Stomach smooth muscle (tissue), 2 donors: Measurements from ENCODE around the gene CCND2.

ENCODE experiments used
- H3K27ac ChIP-seq: one replicate; pipeline ENCODE4 v1.7.0; 2013; ENCODE audit warnings: mild to moderate bottlenecking, low read length, inconsistent platforms
- H3K27me3 ChIP-seq, 2 donors: one replicate each; pipeline ENCODE4 v1.7.0; 2013; ENCODE audit warnings: low read length in 2 of 2; ENCODE audit not compliant: insufficient read depth in 2 of 2, control insufficient read depth in 1 of 2
- H3K36me3 ChIP-seq, 2 donors: one replicate each; pipeline ENCODE4 v1.7.0; 2013; ENCODE audit warnings: low read length in 2 of 2; ENCODE audit not compliant: control insufficient read depth in 2 of 2, insufficient read depth in 2 of 2
- H3K4me1 ChIP-seq: one replicate; pipeline ENCODE4 v1.7.0; 2013; ENCODE audit warnings: low read length; ENCODE audit not compliant: control insufficient read depth, insufficient read depth
- H3K4me3 ChIP-seq, 2 donors: one replicate each; pipeline ENCODE4 v1.7.0; 2013; ENCODE audit warnings: low read length in 2 of 2
- H3K9ac ChIP-seq, 2 donors: one replicate each; pipeline ENCODE4 v1.7.0; 2013; ENCODE audit warnings: low read length in 2 of 2, mild to moderate bottlenecking in 1 of 2
- H3K9me3 ChIP-seq, 2 donors: one replicate each; pipeline ENCODE4 v1.7.0; 2013; ENCODE audit warnings: low read length in 2 of 2; ENCODE audit not compliant: control insufficient read depth in 2 of 2
- donor health status: healthy.
- donor health status: Pancreatic carcinoma.

CCND2 gene

DNA sequence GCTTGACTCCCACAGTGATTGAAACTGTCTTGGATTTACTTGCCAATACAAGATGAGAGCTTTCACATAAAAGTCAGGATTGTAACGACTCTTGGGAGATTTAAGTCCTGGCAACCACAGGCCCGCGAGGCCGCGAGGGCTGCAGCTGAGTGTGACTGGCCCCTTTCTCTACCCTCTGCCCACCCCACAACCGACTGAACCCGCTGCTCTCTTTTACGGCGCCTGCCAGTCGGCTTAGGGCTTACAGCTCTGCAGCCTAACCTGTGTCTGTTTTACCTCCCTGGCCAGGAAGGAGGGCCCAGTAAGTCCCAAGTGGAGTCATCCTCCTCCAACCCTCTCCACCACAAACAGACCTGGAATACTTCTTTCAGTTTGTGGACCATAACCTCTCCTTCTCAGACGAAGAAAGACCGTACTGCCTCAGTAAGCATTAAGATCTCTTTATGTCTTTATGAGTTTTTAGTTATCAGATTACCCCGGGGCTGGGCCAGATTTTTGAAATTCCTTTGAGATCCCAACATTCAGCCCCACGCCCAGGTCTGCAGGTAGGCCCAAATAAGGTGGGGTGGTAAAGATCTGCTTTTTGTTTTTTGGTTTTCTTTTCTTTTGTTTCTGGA, 34.9 kb downstream of the CCND2 start:
- no peak overlapping the region for H3K4me3 ChIP-seq
- H3K36me3 ChIP-seq: peaks cover 4 to 15% of the 10 kb centered on the region in 2 donors
- H3K27me3 ChIP-seq: no peaks in the 10 kb centered on the region
- H3K4me1 ChIP-seq: peaks cover 25% of the 10 kb centered on the region
- H3K9ac ChIP-seq: peak overlapping the region in 1 of 2 donors; percentile 13
- no peak overlapping the region for H3K27ac ChIP-seq
- no peaks in the 10 kb centered on the region for H3K9me3 ChIP-seq

- Histone ChIP-seq H3K9ac (no peak overlapping the region), H3K4me1 (peaks cover 10% of the 10 kb centered on the region), H3K9me3 (no peaks in the 10 kb centered on the region), H3K4me3 (no peak overlapping the region), H3K27ac (no peak overlapping the region), H3K36me3 (peaks cover 0 to 2% of the 10 kb centered on the region in 2 donors), H3K27me3 (no peaks in the 10 kb centered on the region)
Measured at GRCh38 chr12:4311776-4312175, 38.2 kb downstream of the CCND2 start.

GRCh38 chr12:4312251-4312650, 38.7 kb downstream of the CCND2 start:
- no peak overlapping the region for H3K4me3 ChIP-seq
- H3K27ac ChIP-seq: no peak overlapping the region
- peaks cover 0 to 2% of the 10 kb centered on the region in 2 donors for H3K36me3 ChIP-seq
- H3K4me1 ChIP-seq: peaks cover 10% of the 10 kb centered on the region
- no peaks in the 10 kb centered on the region for H3K27me3 ChIP-seq
- no peaks in the 10 kb centered on the region for H3K9me3 ChIP-seq
- no peak overlapping the region for H3K9ac ChIP-seq

DNA sequence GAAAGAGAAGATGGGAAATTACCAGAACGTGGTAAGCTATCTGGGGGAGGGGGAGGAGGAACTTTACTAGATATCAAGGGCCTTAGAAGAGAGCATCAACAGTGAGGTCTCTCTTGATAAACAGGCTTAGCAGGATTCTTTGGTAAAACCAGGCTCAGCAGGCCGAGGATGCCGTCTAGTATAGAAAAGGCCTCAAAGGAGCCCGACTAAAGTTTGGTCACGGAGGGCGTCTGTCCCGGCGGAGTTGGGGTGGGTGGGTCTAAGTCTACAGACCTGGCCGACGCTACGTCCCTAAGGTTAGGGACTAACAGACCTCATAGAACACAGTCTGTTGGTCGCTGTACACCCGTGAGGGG, 46.9 kb downstream of the CCND2 start:
- no peaks in the 10 kb centered on the region for H3K27me3 ChIP-seq
- H3K4me3 ChIP-seq: peak overlapping the region; percentile 64 to 94
- H3K4me1 ChIP-seq: peaks cover 19% of the 10 kb centered on the region
- H3K27ac ChIP-seq: peak overlapping the region; percentile 92
- peak overlapping the region; percentile 63 to 96 for H3K9ac ChIP-seq
- H3K36me3 ChIP-seq: no peaks in the 10 kb centered on the region
- H3K9me3 ChIP-seq: no peaks in the 10 kb centered on the region

GRCh38 chr12:4320853-4321701, 47.5 kb downstream of the CCND2 start, which contains the start of gene TIGAR:
TIGAR (plus strand) TSS chr12:4321213; CDS start chr12:4321272, 59 bp downstream.
- Histone ChIP-seq H3K9me3 (no peaks in the 10 kb centered on the region), H3K4me3 (peak within 1 kb of the TSS; percentile 89 to 94), H3K36me3 (no peaks in the 10 kb centered on the region), H3K9ac (peak within 1 kb of the TSS; percentile 90 to 96), H3K27me3 (no peaks in the 10 kb centered on the region), H3K27ac (peak within 1 kb of the TSS; percentile 92), H3K4me1 (peaks cover 19% of the 10 kb centered on the region)

DNA sequence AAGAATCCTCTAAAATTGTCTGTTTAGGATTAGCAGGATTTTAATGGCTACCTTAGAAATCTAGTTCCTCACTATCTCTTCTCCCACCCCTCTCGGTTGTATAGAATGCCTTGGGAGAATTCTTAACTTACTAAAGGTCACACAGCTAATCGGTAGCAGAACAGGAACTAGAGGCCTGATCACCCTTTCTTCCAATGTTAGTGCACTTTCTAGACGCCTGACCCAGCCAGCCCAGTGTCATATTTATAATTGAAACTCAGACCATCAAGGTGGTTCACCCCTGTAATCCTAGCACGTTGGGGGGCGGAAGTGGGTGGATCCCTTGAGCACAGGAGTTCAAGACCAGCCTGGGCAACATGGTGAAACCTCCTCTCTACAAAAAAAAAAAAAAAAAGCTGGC, 49.2 kb downstream of the CCND2 start:
- H3K27ac ChIP-seq: no peak overlapping the region
- H3K4me3 ChIP-seq: no peak overlapping the region
- H3K27me3 ChIP-seq: no peaks in the 10 kb centered on the region
- no peak overlapping the region for H3K9ac ChIP-seq
- no peaks in the 10 kb centered on the region for H3K36me3 ChIP-seq
- no peaks in the 10 kb centered on the region for H3K9me3 ChIP-seq
- H3K4me1 ChIP-seq: peaks cover 19% of the 10 kb centered on the region
